ENCODE data around the gene AHCTF1.
"Not testable (repeated sequence)": the region's sequence is repeated elsewhere in the genome, so short reads cannot be mapped to it uniquely, and the experiment has no call there.

The AHCTF1 gene

GRCh38 chr1:246897302-246897701, 34.4 kb downstream of the AHCTF1 start:
- H3K36me3 ChIP-seq (ENCODE audit: insufficient read depth, low read length), result peaks cover 84% of the 10 kb centered on the region

DNA sequence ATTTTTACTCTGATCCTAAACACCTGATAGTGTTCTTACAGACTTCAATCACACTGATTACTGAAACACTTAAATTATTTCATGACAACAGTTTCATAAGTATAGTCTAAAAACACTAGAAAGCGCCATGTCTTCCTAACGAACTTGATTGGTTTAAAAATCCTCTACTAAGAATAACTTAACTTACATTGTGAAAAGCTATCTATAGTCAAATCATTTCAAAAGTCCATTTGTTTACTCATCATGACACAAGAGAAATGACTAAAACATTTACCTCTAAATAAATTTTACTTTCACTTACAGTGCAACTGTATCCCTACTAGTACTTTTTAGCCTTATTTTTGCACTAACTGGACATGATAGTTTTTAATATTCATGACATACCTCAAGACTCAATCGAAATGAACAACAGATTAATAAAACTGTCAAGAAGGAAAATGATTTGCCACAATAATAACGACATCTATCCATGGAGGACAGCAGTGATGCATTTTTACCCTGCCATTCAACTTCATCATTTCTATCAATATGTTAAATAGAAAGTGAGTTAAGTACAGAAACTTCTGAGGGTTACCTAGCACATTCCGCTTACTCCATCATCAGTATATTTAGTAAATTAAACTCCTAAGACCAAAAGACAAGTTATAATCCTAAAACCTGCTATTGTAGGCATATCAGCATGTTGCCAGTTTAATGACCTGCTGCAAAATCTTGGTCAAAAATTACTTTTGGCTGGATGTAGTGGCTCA, 38.4 kb downstream of the AHCTF1 start:
- peaks cover 13% of the 10 kb centered on the region for H3K9me3 ChIP-seq (ENCODE audit: low read length)
- H3K4me1 ChIP-seq (ENCODE audit: insufficient read depth, low read length), result no peaks in the 10 kb centered on the region
- H2AFZ ChIP-seq (ENCODE audit: low read depth, low read length), result no peak overlapping the region
- peaks cover 84% of the 10 kb centered on the region for H3K36me3 ChIP-seq (ENCODE audit: insufficient read depth, low read length)
- H3K4me3 ChIP-seq (ENCODE audit: low read length), result no peak overlapping the region
- no peaks in the 10 kb centered on the region for H3K27me3 ChIP-seq (ENCODE audit: insufficient read depth, low read length)

More at GRCh38 chr1:246897302-246897701, 34.4 kb downstream of the AHCTF1 start:
- Histone ChIP-seq H3K4me1 (ENCODE audit: insufficient read depth, low read length) (no peaks in the 10 kb centered on the region), H3K4me3 (ENCODE audit: low read length) (no peak overlapping the region), H3K9me3 (ENCODE audit: low read length) (peaks cover 13% of the 10 kb centered on the region), H3K27me3 (ENCODE audit: insufficient read depth, low read length) (no peaks in the 10 kb centered on the region), H2AFZ (ENCODE audit: low read depth, low read length) (no peak overlapping the region)

- Histone ChIP-seq H3K9me3 (ENCODE audit: low read length) (peaks cover 4% of the 10 kb centered on the region), H2AFZ (ENCODE audit: low read depth, low read length) (no peak overlapping the region), H3K4me1 (ENCODE audit: insufficient read depth, low read length) (no peaks in the 10 kb centered on the region), H3K4me3 (ENCODE audit: low read length) (no peak overlapping the region), H3K36me3 (ENCODE audit: insufficient read depth, low read length) (peaks cover 81% of the 10 kb centered on the region), H3K27me3 (ENCODE audit: insufficient read depth, low read length) (no peaks in the 10 kb centered on the region)
Observed at GRCh38 chr1:246891105-246891504, 40.6 kb downstream of the AHCTF1 start.

- Histone ChIP-seq H3K27me3 (ENCODE audit: insufficient read depth, low read length) (no peaks in the 10 kb centered on the region), H3K4me3 (ENCODE audit: low read length) (no peak overlapping the region), H3K4me1 (ENCODE audit: insufficient read depth, low read length) (peaks cover 7% of the 10 kb centered on the region), H2AFZ (ENCODE audit: low read depth, low read length) (no peak overlapping the region), H3K9me3 (ENCODE audit: low read length) (peaks cover 2% of the 10 kb centered on the region), H3K36me3 (ENCODE audit: insufficient read depth, low read length) (peaks cover 75% of the 10 kb centered on the region)
Observed at GRCh38 chr1:246888522-246888921, 43.2 kb downstream of the AHCTF1 start.

DNA sequence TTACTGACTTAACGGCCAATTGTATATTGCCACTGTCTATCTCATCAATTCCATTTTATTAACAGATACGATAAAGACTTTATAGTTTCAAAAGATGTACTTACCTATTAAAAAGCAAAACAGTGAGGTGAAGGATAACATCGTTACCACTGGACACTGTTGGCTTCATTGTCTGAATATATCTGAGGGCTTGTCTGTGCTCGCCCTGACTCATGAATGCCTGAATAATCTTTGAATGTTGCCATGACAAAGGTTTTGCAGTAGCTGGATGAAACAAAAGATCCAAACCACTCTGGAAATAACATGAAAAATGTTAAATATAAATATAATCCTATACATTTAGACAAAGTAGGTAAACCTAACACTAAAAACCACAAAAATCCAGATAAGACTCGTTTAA, 46.4 kb downstream of the AHCTF1 start:
- H3K9me3 ChIP-seq (ENCODE audit: low read length); H2AFZ ChIP-seq (ENCODE audit: low read depth, low read length); H3K27me3 ChIP-seq (ENCODE audit: insufficient read depth, low read length); H3K4me1 ChIP-seq (ENCODE audit: insufficient read depth, low read length): not testable (repeated sequence)
- peak overlapping the region; percentile 28 for H3K4me3 ChIP-seq (ENCODE audit: low read length)
- peaks cover 70% of the 10 kb centered on the region for H3K36me3 ChIP-seq (ENCODE audit: insufficient read depth, low read length)

DNA sequence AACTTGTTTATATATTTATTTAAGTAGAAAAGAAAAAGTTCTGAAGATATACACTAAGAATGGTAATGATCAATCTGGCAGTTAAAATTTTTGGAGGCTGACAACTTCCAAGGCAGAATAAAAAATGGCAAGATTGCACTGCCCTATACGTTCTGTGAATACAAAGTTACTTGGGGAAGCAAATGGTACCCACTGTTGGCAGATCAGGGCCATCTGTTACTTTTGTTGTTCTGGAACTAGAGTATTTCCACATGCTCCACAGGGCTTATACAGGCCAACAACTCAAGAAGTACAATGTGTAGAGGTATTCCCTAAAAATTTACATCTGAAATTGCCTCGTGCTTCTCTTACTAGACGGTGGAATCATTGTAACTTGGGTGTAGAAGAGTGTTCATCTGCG, 53.2 kb downstream of the AHCTF1 start:
- H3K9me3 ChIP-seq (ENCODE audit: low read length), result peaks cover 2% of the 10 kb centered on the region
- H3K36me3 ChIP-seq (ENCODE audit: insufficient read depth, low read length), result peaks cover 59% of the 10 kb centered on the region
- no peaks in the 10 kb centered on the region for H3K4me1 ChIP-seq (ENCODE audit: insufficient read depth, low read length)
- no peak overlapping the region for H2AFZ ChIP-seq (ENCODE audit: low read depth, low read length)
- no peak overlapping the region for H3K4me3 ChIP-seq (ENCODE audit: low read length)
- H3K27me3 ChIP-seq (ENCODE audit: insufficient read depth, low read length), result no peaks in the 10 kb centered on the region

GRCh38 chr1:246876431-246876830, 55.3 kb downstream of the AHCTF1 start:
- Histone ChIP-seq H3K27me3 (ENCODE audit: insufficient read depth, low read length) (no peaks in the 10 kb centered on the region), H3K36me3 (ENCODE audit: insufficient read depth, low read length) (peaks cover 67% of the 10 kb centered on the region), H3K9me3 (ENCODE audit: low read length) (peaks cover 3% of the 10 kb centered on the region), H3K4me1 (ENCODE audit: insufficient read depth, low read length) (no peaks in the 10 kb centered on the region), H3K4me3 (ENCODE audit: low read length) (no peak overlapping the region), H2AFZ (ENCODE audit: low read depth, low read length) (no peak overlapping the region)

GRCh38 chr1:246875041-246876026, 56.4 kb downstream of the AHCTF1 start:
- Histone ChIP-seq H3K36me3 (ENCODE audit: insufficient read depth, low read length) (peaks cover 74% of the 10 kb centered on the region), H3K4me1 (ENCODE audit: insufficient read depth, low read length) (no peaks in the 10 kb centered on the region)

GRCh38 chr1:246865921-246866320, 65.8 kb downstream of the AHCTF1 start:
- H2AFZ ChIP-seq (ENCODE audit: low read depth, low read length), result no peak overlapping the region
- H3K9me3 ChIP-seq (ENCODE audit: low read length), result peaks cover 10% of the 10 kb centered on the region
- H3K27me3 ChIP-seq (ENCODE audit: insufficient read depth, low read length), result no peaks in the 10 kb centered on the region
- H3K4me1 ChIP-seq (ENCODE audit: insufficient read depth, low read length), result no peaks in the 10 kb centered on the region
- no peak overlapping the region for H3K4me3 ChIP-seq (ENCODE audit: low read length)
- H3K36me3 ChIP-seq (ENCODE audit: insufficient read depth, low read length), result peaks cover 70% of the 10 kb centered on the region

More at GRCh38 chr1:246875041-246876026, 56.4 kb downstream of the AHCTF1 start:
- H3K27me3 ChIP-seq (ENCODE audit: insufficient read depth, low read length), result no peaks in the 10 kb centered on the region
- H3K4me3 ChIP-seq (ENCODE audit: low read length), result no peak overlapping the region
- H3K9me3 ChIP-seq (ENCODE audit: low read length), result peaks cover 3% of the 10 kb centered on the region
- H2AFZ ChIP-seq (ENCODE audit: low read depth, low read length), result no peak overlapping the region

GRCh38 chr1:246863791-246864190, 68.0 kb downstream of the AHCTF1 start:
- not testable (repeated sequence) for H2AFZ ChIP-seq (ENCODE audit: low read depth, low read length); H3K27me3 ChIP-seq (ENCODE audit: insufficient read depth, low read length); H3K9me3 ChIP-seq (ENCODE audit: low read length); H3K4me1 ChIP-seq (ENCODE audit: insufficient read depth, low read length); H3K4me3 ChIP-seq (ENCODE audit: low read length)
- peaks cover 67% of the 10 kb centered on the region for H3K36me3 ChIP-seq (ENCODE audit: insufficient read depth, low read length)

GRCh38 chr1:246860401-246860800, 71.3 kb downstream of the AHCTF1 start:
- Histone ChIP-seq H3K36me3 (ENCODE audit: insufficient read depth, low read length) (peaks cover 79% of the 10 kb centered on the region), H3K4me3 (ENCODE audit: low read length) (no peak overlapping the region), H3K27me3 (ENCODE audit: insufficient read depth, low read length) (no peaks in the 10 kb centered on the region), H3K9me3 (ENCODE audit: low read length) (no peaks in the 10 kb centered on the region), H2AFZ (ENCODE audit: low read depth, low read length) (no peak overlapping the region), H3K4me1 (ENCODE audit: insufficient read depth, low read length) (no peaks in the 10 kb centered on the region)

GRCh38 chr1:246856371-246856770, 75.4 kb downstream of the AHCTF1 start:
- H3K9me3 ChIP-seq (ENCODE audit: low read length), result peaks cover 2% of the 10 kb centered on the region
- no peak overlapping the region for H2AFZ ChIP-seq (ENCODE audit: low read depth, low read length)
- no peaks in the 10 kb centered on the region for H3K4me1 ChIP-seq (ENCODE audit: insufficient read depth, low read length)
- no peak overlapping the region for H3K4me3 ChIP-seq (ENCODE audit: low read length)
- H3K36me3 ChIP-seq (ENCODE audit: insufficient read depth, low read length), result peaks cover 82% of the 10 kb centered on the region
- H3K27me3 ChIP-seq (ENCODE audit: insufficient read depth, low read length), result no peaks in the 10 kb centered on the region

DNA sequence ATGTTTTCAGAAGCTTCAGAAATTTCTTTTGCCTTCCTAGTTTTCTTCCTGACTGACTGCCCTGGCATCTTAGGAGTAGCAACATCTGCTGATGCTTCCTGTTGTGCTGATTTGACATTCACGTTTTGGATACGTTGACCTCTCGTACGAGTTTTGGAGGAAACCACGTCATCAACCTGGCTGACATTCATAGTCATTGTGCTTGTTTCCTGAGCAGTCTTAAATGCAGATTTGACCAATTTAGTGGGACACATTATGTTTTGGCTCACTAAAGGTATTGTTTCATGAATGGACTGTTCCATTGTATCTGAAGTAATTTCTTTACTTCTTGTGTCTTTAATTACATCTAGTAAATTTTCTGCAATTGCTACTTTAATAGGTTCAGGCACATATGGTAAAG, 81.1 kb downstream of the AHCTF1 start:
- not testable (repeated sequence) for H3K4me3 ChIP-seq (ENCODE audit: low read length)

More for the DNA sequence above, 81.1 kb downstream of the AHCTF1 start:
- H3K4me1 ChIP-seq (ENCODE audit: insufficient read depth, low read length); H2AFZ ChIP-seq (ENCODE audit: low read depth, low read length); H3K27me3 ChIP-seq (ENCODE audit: insufficient read depth, low read length); H3K9me3 ChIP-seq (ENCODE audit: low read length): not testable (repeated sequence)
- H3K36me3 ChIP-seq (ENCODE audit: insufficient read depth, low read length), result peaks cover 82% of the 10 kb centered on the region
